ENCODE measurements around the gene MAPKBP1.

MAPKBP1 gene

DNA sequence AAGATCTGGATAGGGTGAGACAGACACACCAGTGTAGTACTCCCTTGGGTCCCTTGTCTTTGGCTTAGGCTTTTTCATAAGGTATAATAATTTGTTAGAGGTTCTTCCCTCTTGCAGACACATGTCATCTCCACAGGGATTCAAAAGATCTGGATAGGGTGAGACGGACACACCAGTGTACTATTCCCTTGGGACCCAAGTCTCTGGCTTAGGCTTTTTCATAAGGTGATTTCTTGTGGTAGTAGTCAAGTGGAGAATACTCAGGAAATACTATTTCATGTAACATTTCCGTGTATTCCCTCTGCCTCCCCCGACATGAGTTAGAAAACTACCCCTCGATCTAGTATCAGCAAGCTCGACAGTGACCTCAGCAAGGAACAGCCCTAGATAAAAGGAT lies 954 bp upstream of the MAPKBP1 start:
- Histone ChIP-seq H3K27ac (ENCODE audit: low read depth, low read length) (peak overlapping the region; percentile 60; the same call in 1 of the 2 replicates), H3K4me3 (ENCODE audit: low read depth, low read length) (peak overlapping the region; percentile 59), H3K4me1 (ENCODE audit: control insufficient read depth, insufficient read depth, low read length) (peaks cover 28% of the 10 kb centered on the region), H3K9me3 (ENCODE audit: control insufficient read depth, insufficient read depth, low read depth, low read length) (no peaks in the 10 kb centered on the region), H3K27me3 (ENCODE audit: control insufficient read depth, insufficient read depth, low read length) (no peaks in the 10 kb centered on the region), H3K36me3 (ENCODE audit: control insufficient read depth, insufficient read depth, low read length) (peaks cover 3% of the 10 kb centered on the region; the same call in 1 of the 2 replicates), H3K9ac (ENCODE audit: low read length) (peak overlapping the region; percentile 93)

DNA sequence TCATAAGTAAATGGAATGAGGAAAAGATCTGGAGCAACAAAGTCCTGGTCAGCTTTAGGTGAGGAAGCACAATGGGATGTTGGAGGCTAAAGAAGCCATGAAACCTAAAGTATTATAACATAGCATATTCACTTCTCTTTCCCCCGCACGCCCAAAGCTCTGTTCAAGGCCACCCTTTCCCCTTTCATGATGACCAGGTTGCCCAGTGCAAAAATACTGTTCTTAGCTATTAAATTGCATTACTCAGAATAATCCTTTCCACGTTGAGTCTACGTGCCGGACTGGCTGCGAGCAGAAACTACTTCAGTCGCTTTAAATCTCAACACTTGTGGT lies 589 bp upstream of the MAPKBP1 start:
- peaks cover 3% of the 10 kb centered on the region; the same call in 1 of the 2 replicates for H3K36me3 ChIP-seq (ENCODE audit: control insufficient read depth, insufficient read depth, low read length)
- H3K9me3 ChIP-seq (ENCODE audit: control insufficient read depth, insufficient read depth, low read depth, low read length): no peaks in the 10 kb centered on the region
- peak overlapping the region; percentile 93 for H3K9ac ChIP-seq (ENCODE audit: low read length)
- peak overlapping the region; percentile 59 for H3K4me3 ChIP-seq (ENCODE audit: low read depth, low read length)
- peak overlapping the region; percentile 60; the same call in 1 of the 2 replicates for H3K27ac ChIP-seq (ENCODE audit: low read depth, low read length)
- no peaks in the 10 kb centered on the region for H3K27me3 ChIP-seq (ENCODE audit: control insufficient read depth, insufficient read depth, low read length)
- H3K4me1 ChIP-seq (ENCODE audit: control insufficient read depth, insufficient read depth, low read length): peaks cover 32% of the 10 kb centered on the region

DNA sequence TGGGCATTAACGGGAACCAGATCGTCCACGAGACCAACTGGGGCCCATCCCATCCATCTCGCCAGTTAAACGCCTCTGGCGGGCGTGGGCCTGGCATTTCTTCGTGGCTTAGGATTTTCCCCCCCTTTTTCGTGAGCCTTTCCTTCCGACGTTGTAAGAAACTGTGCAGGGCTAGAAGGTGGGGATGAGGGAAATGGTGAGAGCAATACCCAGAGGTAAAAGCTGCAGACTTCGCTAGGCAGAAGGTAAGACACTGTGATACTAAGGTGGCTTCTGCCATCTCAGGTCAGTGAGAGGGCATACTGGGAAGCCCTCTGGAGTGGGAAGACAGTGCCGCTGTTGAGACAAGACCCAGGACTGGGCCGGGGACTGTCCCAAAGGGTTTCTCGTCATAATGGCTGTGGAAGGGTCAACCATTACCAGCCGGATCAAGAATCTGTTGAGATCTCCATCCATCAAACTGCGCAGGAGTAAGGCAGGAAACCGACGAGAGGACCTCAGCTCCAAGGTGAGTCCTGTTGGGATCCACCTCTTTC lies 666 bp downstream of the MAPKBP1 start:
- H3K4me1 ChIP-seq (ENCODE audit: control insufficient read depth, insufficient read depth, low read length): peaks cover 38% of the 10 kb centered on the region

DNA sequence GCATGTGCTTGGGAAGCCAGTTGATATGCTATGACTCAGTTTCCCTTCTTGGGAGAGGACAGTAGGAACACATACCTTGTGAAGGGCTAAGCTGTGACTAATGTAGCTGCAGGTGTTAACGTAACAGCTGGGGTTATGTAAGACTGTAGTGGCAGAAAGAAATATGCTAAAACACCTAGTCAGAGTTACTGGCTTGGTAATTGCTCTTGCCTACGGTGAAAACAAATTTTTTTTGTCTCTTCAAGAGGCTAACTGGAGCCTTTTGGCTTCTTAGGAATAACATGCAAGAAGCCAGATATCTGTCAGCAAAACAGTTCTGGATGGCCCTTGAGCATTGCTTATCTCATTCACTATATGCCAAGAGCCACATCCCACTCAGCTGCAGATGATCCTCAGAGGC lies 1.4 kb downstream of the MAPKBP1 start:
- Histone ChIP-seq H3K27ac (ENCODE audit: low read depth, low read length) (no peak overlapping the region), H3K27me3 (ENCODE audit: control insufficient read depth, insufficient read depth, low read length) (no peaks in the 10 kb centered on the region), H3K9ac (ENCODE audit: low read length) (peak overlapping the region; percentile 93), H3K4me3 (ENCODE audit: low read depth, low read length) (peak overlapping the region; percentile 59), H3K4me1 (ENCODE audit: control insufficient read depth, insufficient read depth, low read length) (peaks cover 45% of the 10 kb centered on the region), H3K36me3 (ENCODE audit: control insufficient read depth, insufficient read depth, low read length) (no peaks in the 10 kb centered on the region), H3K9me3 (ENCODE audit: control insufficient read depth, insufficient read depth, low read depth, low read length) (no peaks in the 10 kb centered on the region)

More for the DNA sequence above, 666 bp downstream of the MAPKBP1 start:
- H3K9me3 ChIP-seq (ENCODE audit: control insufficient read depth, insufficient read depth, low read depth, low read length): no peaks in the 10 kb centered on the region
- no peak overlapping the region for H3K27ac ChIP-seq (ENCODE audit: low read depth, low read length)
- no peaks in the 10 kb centered on the region for H3K27me3 ChIP-seq (ENCODE audit: control insufficient read depth, insufficient read depth, low read length)
- H3K9ac ChIP-seq (ENCODE audit: low read length): peak overlapping the region; percentile 93
- peaks cover 2% of the 10 kb centered on the region; the same call in 1 of the 2 replicates for H3K36me3 ChIP-seq (ENCODE audit: control insufficient read depth, insufficient read depth, low read length)
- H3K4me3 ChIP-seq (ENCODE audit: low read depth, low read length): peak overlapping the region; percentile 59

DNA sequence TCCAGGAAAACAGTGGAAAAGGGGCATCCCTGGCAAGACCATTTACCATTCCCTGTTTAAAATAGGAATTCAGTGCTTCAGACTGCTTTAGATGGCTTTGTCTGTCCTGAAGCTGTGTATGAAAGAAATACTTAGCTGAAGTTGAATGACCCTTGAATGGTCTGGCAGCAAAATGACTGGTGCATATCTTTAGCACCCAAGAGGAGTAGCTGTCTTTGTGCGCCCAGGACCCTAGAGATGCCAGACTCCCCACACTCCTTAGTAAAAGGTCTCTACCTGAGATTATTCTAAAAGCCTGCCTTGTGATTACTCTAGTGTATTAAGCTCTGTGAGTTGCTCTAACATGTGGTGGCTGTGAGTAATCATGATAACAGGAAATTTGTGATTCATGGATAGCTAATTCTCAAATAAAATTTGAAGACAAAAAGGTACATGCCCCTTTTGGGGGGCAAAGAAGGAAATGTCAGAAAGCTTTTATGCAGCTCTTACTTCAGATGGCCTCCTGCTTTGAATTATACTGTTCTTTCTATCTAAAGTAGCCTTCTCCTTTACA lies 3.2 kb downstream of the MAPKBP1 start:
- no peak overlapping the region for H3K27ac ChIP-seq (ENCODE audit: low read depth, low read length)
- no peak overlapping the region for H3K4me3 ChIP-seq (ENCODE audit: low read depth, low read length)
- no peaks in the 10 kb centered on the region for H3K9me3 ChIP-seq (ENCODE audit: control insufficient read depth, insufficient read depth, low read depth, low read length)
- no peaks in the 10 kb centered on the region for H3K36me3 ChIP-seq (ENCODE audit: control insufficient read depth, insufficient read depth, low read length)
- H3K9ac ChIP-seq (ENCODE audit: low read length): no peak overlapping the region
- no peaks in the 10 kb centered on the region for H3K27me3 ChIP-seq (ENCODE audit: control insufficient read depth, insufficient read depth, low read length)
- peaks cover 47% of the 10 kb centered on the region for H3K4me1 ChIP-seq (ENCODE audit: control insufficient read depth, insufficient read depth, low read length)

DNA sequence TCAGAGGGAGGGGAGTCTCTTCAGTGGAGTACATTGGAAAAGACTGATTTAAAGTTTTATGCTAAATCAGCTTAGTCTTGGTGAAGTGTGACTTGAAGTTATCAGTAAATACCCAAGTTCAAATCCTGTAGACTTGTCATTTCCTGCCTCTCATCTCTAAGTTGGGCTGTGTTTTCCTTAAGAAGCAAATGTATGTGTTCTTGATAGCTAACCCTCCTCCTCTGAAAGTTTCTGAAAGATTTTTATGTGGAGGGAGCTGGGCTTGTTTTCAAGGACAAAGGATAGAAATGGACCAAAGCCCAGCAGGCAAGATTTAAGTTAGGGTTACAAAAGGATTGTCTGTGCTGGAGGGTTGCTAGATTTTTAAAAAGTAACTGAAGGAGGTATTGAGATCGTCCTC lies 4.2 kb downstream of the MAPKBP1 start:
- Histone ChIP-seq H3K27ac (ENCODE audit: low read depth, low read length) (no peak overlapping the region), H3K4me1 (ENCODE audit: control insufficient read depth, insufficient read depth, low read length) (peaks cover 51% of the 10 kb centered on the region), H3K9ac (ENCODE audit: low read length) (no peak overlapping the region), H3K4me3 (ENCODE audit: low read depth, low read length) (no peak overlapping the region), H3K9me3 (ENCODE audit: control insufficient read depth, insufficient read depth, low read depth, low read length) (no peaks in the 10 kb centered on the region), H3K27me3 (ENCODE audit: control insufficient read depth, insufficient read depth, low read length) (no peaks in the 10 kb centered on the region), H3K36me3 (ENCODE audit: control insufficient read depth, insufficient read depth, low read length) (no peaks in the 10 kb centered on the region)

DNA sequence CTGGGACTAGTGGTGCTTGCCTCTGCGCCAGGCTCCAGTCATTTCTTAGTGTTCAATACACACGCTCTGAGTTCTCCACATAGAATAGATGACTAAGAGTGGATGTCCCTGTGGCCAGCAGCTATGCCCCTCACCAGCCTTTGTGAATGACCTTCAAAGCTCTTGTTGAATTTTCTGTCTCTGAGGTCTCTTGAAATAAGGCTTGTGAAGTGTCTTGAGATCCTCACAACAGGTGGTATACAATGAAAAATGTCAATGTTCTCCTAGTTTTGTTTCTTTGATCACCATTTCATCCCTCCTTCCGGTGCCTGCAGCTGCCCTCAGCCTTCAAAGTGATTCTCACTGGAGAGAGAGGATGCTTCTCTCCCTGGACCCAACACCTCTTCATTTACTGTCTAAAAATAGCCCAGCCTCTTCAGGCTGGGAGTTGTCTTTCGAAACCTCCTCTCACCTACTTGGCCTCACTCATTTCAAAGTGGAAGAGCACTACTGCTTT lies 5.4 kb downstream of the MAPKBP1 start:
- Histone ChIP-seq H3K9me3 (ENCODE audit: control insufficient read depth, insufficient read depth, low read depth, low read length) (no peaks in the 10 kb centered on the region), H3K4me3 (ENCODE audit: low read depth, low read length) (no peak overlapping the region), H3K27ac (ENCODE audit: low read depth, low read length) (no peak overlapping the region), H3K36me3 (ENCODE audit: control insufficient read depth, insufficient read depth, low read length) (no peaks in the 10 kb centered on the region), H3K9ac (ENCODE audit: low read length) (no peak overlapping the region), H3K27me3 (ENCODE audit: control insufficient read depth, insufficient read depth, low read length) (no peaks in the 10 kb centered on the region), H3K4me1 (ENCODE audit: control insufficient read depth, insufficient read depth, low read length) (peaks cover 48% of the 10 kb centered on the region)

DNA sequence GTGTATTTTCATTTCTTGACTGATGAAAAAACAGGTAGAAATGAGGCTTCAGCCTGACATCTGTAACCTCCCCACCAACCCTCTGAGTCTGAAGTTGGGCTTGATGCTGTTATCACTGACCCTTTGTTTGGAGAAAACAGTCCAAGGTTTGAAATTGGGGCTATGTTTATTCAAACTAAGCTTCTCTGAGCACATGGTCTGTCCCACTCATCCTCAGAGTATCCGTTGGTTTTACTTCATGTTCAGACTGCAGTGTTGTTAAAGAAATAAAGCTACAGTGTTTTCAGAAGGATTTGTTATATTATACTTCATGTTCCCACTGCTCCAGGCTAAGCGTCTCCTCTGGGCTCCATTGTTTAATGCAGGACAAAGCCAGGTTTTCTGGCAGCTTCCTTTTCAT lies 6.0 kb downstream of the MAPKBP1 start:
- Histone ChIP-seq H3K4me3 (ENCODE audit: low read depth, low read length) (no peak overlapping the region), H3K9ac (ENCODE audit: low read length) (no peak overlapping the region), H3K4me1 (ENCODE audit: control insufficient read depth, insufficient read depth, low read length) (peaks cover 43% of the 10 kb centered on the region), H3K9me3 (ENCODE audit: control insufficient read depth, insufficient read depth, low read depth, low read length) (no peaks in the 10 kb centered on the region), H3K36me3 (ENCODE audit: control insufficient read depth, insufficient read depth, low read length) (no peaks in the 10 kb centered on the region), H3K27ac (ENCODE audit: low read depth, low read length) (no peak overlapping the region), H3K27me3 (ENCODE audit: control insufficient read depth, insufficient read depth, low read length) (no peaks in the 10 kb centered on the region)

DNA sequence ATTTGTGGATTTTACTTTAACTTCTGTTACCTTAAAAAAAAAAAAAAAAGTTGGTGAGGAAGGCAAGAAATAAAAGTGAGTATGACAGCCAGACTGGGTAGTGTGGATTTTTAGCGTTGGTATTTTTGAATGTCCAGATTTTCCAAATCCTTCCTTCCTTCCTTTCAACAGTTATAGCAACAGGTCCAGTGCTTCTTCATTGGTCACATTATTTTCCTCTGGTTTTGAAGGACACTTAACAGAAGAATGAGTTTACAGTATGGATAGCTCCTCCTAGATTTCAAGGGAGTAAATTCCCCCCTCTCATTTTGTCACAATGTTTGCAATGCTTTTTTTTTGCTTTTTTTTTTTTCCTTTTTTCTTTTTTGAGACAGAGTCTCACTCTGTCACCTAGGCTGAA lies 6.4 kb downstream of the MAPKBP1 start:
- no peak overlapping the region for H3K4me3 ChIP-seq (ENCODE audit: low read depth, low read length)
- H3K27ac ChIP-seq (ENCODE audit: low read depth, low read length): no peak overlapping the region
- no peaks in the 10 kb centered on the region for H3K27me3 ChIP-seq (ENCODE audit: control insufficient read depth, insufficient read depth, low read length)
- peaks cover 39% of the 10 kb centered on the region for H3K4me1 ChIP-seq (ENCODE audit: control insufficient read depth, insufficient read depth, low read length)
- no peak overlapping the region for H3K9ac ChIP-seq (ENCODE audit: low read length)
- H3K9me3 ChIP-seq (ENCODE audit: control insufficient read depth, insufficient read depth, low read depth, low read length): no peaks in the 10 kb centered on the region
- H3K36me3 ChIP-seq (ENCODE audit: control insufficient read depth, insufficient read depth, low read length): no peaks in the 10 kb centered on the region

DNA sequence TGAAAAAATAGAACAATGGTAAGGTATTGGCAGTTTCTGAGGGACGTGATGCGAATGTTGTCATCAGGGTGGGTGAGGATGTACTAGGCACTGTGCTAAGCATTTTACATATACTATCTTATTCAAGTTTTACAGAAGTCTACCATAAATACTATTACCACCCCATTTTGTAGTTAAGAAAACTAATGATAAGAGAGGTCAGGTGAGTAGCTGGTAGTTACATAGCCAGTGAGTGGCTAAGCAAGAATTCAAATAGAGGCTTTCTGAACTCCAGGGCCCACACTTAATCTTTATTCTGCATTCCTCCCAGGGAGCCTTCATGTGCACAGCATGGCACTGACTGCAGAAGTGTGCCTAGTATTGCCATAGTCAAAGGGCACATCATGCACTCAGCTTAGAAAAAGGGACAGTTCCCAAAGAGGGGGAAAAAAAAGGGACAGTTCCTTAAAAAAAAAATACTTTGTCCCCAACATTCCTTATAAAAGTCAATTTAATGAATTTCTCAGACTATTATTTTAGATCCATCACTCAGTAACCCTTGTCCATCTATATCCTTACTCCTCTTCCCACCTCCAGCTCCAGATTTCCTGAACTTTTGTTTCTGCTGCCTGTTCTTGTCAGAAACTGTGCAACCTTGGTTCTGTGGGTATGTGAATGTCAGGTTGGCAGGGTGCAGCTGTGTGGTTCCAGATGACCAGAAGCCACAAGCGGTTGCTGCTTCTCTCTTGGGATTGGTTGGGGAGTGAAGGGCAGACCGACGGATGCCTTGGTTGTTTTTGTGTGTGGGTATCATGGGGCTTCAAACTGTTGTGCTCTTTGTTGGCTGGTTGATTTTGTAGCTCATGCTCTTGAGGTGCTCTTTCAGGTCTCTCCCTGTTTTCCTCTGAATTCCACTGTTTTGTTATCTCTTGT lies 8.3 kb downstream of the MAPKBP1 start:
- H3K36me3 ChIP-seq (ENCODE audit: control insufficient read depth, insufficient read depth, low read length): no peaks in the 10 kb centered on the region
- H3K9me3 ChIP-seq (ENCODE audit: control insufficient read depth, insufficient read depth, low read depth, low read length): no peaks in the 10 kb centered on the region
- H3K27me3 ChIP-seq (ENCODE audit: control insufficient read depth, insufficient read depth, low read length): no peaks in the 10 kb centered on the region
- no peak overlapping the region for H3K9ac ChIP-seq (ENCODE audit: low read length)
- H3K27ac ChIP-seq (ENCODE audit: low read depth, low read length): no peak overlapping the region
- peaks cover 32% of the 10 kb centered on the region for H3K4me1 ChIP-seq (ENCODE audit: control insufficient read depth, insufficient read depth, low read length)
- no peak overlapping the region for H3K4me3 ChIP-seq (ENCODE audit: low read depth, low read length)

DNA sequence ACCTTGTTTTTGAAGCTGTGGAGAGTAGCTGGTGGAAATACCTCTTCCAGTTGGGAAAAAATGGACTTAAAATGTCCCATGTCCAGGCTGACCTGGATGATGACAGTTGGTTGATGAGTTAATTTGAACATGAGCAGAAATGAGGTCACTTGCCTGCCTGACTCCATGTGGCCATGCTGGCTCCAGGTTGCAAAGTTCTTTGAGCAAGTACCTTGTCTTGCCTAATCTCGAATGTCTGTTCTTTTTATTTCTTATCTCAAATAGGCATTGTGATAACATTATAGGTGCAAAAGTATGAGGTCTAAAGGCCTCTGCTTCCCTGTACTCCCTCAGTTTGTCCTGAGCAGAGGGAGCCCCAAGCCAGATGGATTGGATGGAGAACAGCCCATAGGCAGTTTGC lies 9.0 kb downstream of the MAPKBP1 start:
- Histone ChIP-seq H3K9me3 (ENCODE audit: control insufficient read depth, insufficient read depth, low read depth, low read length) (no peaks in the 10 kb centered on the region), H3K9ac (ENCODE audit: low read length) (no peak overlapping the region), H3K4me3 (ENCODE audit: low read depth, low read length) (no peak overlapping the region), H3K36me3 (ENCODE audit: control insufficient read depth, insufficient read depth, low read length) (no peaks in the 10 kb centered on the region), H3K4me1 (ENCODE audit: control insufficient read depth, insufficient read depth, low read length) (peaks cover 30% of the 10 kb centered on the region), H3K27ac (ENCODE audit: low read depth, low read length) (no peak overlapping the region), H3K27me3 (ENCODE audit: control insufficient read depth, insufficient read depth, low read length) (no peaks in the 10 kb centered on the region)

Measured in HUES6 (cell line).